HepG2 (cell line): ENCODE results near the gene HAGHL. TPM values are rescaled to one million over a fixed set of nuclear protein-coding genes. Genes with fewer than 3 reads are reported as not detected.

Experiments
- BHLHE40 ChIP-seq: IDR thresholded peaks from 2 replicates; pipeline ENCODE4 v1.6.1; 2011; ENCODE audit warnings: low read length, improper control_type of control experiment
- GABPB1 ChIP-seq: IDR thresholded peaks from 2 replicates; pipeline ENCODE4 v1.6.1; 2016; ENCODE audit warnings: mild to moderate bottlenecking, missing genetic modification reagents, moderate library complexity, missing compliant biosample characterization
- HDAC2 ChIP-seq: sonication (generic); formaldehyde crosslinking; IDR thresholded peaks from 2 replicates; pipeline ENCODE4 v1.4.0; 2020; ENCODE audit warnings: missing genetic modification reagents
- HMGXB4 ChIP-seq, 2 experiments: sonication (generic) in 1 of 2; formaldehyde crosslinking in 1 of 2; IDR thresholded peaks; 2 replicates each; pipeline versions ENCODE4 v1.4.0 to v1.6.1; 2018 to 2020; ENCODE audit warnings: missing genetic modification reagents in 2 of 2, borderline replicate concordance in 1 of 2, low read depth in 1 of 2, mild to moderate bottlenecking in 1 of 2, missing biosample characterization in 1 of 2
- NFIB ChIP-seq: sonication (generic); formaldehyde crosslinking; IDR thresholded peaks from 2 replicates; pipeline ENCODE4 v1.9.0; 2021; ENCODE audit warnings: missing genetic modification reagents, mild to moderate bottlenecking, borderline replicate concordance
- POLR2G ChIP-seq: fragments of 200-400 bp; formaldehyde crosslinking; IDR thresholded peaks from 2 replicates; pipeline ENCODE4 v1.6.1; 2018; ENCODE audit warnings: mild to moderate bottlenecking, low read depth, low read length, moderate library complexity
- PRDM10 ChIP-seq: sonication (generic); formaldehyde crosslinking; IDR thresholded peaks from 2 replicates; pipeline ENCODE4 v1.4.0; 2020; ENCODE audit warnings: low read depth, missing genetic modification reagents
- STAG1 ChIP-seq: sonication (generic); formaldehyde crosslinking; IDR thresholded peaks from 2 replicates; pipeline ENCODE4 v1.4.0; 2020; ENCODE audit warnings: missing genetic modification reagents
- THAP11 ChIP-seq: IDR thresholded peaks from 2 replicates; pipeline ENCODE4 v1.6.1; 2016; ENCODE audit warnings: missing biosample characterization, missing genetic modification reagents
- THAP7 ChIP-seq: sonication (generic); formaldehyde crosslinking; IDR thresholded peaks from 2 replicates; pipeline ENCODE4 v1.8.1; 2023; ENCODE audit warnings: mild to moderate bottlenecking, missing genetic modification reagents
- ZNF207 ChIP-seq: fragments of 450-650 bp; IDR thresholded peaks from 2 replicates; pipeline ENCODE4 v1.6.1; 2016; ENCODE audit warnings: antibody characterized with exemption, borderline replicate concordance
- ZNF296 ChIP-seq: sonication (generic); formaldehyde crosslinking; conservative IDR thresholded peaks from 2 replicates; pipeline ENCODE4 v1.5.0; 2020; ENCODE audit warnings: mild to moderate bottlenecking, missing genetic modification reagents
- ZNF546 ChIP-seq: sonication (generic); formaldehyde crosslinking; conservative IDR thresholded peaks from 2 replicates; pipeline ENCODE4 v1.8.1; 2023; ENCODE audit warnings: mild to moderate bottlenecking, missing genetic modification reagents
- ZNF703 ChIP-seq: sonication (generic); formaldehyde crosslinking; IDR thresholded peaks from 2 replicates; pipeline ENCODE4 v1.5.1; 2020; ENCODE audit warnings: missing genetic modification reagents, mild to moderate bottlenecking, moderate library complexity, borderline replicate concordance
- ZNF780A ChIP-seq: sonication (generic); formaldehyde crosslinking; IDR thresholded peaks from 2 replicates; pipeline ENCODE4 v1.8.0; 2022; ENCODE audit warnings: mild to moderate bottlenecking, missing genetic modification reagents, moderate library complexity
- polyA plus RNA-seq, 8 experiments: library from polyadenylated mRNA; depleted of rRNA in 3 of 8; stranded (reverse) in 7 of 8; unstranded in 1 of 8; fragments of >200 nt; fragmentation: Illumina TruSeq in 4 of 8; extraction: Trizol in 4 of 8; gene quantifications; 2 replicates each; pipeline versions ENCODE4 v1.2.1 to v1.2.3, GENCODE V29; 2011 to 2016; ENCODE audit warnings: low read depth in 4 of 8, missing spikeins in 1 of 8, mixed read lengths in 1 of 8; ENCODE audit not compliant: insufficient read depth in 1 of 8
- total RNA-seq, 5 experiments: library from RNA; depleted of rRNA; stranded (reverse); fragments of >200 nt; fragmentation: Illumina TruSeq; extraction: Trizol; gene quantifications; 2 replicates each; pipeline ENCODE4 v1.2.3, GENCODE V29; 2016; ENCODE audit warnings: low read depth in 1 of 5
- TF ChIP-seq, protein P1 (sequence below): sonication (generic); formaldehyde crosslinking; IDR thresholded peaks from 2 replicates; pipeline ENCODE4 v1.4.0; 2020; ENCODE audit warnings: missing genetic modification reagents
- TF ChIP-seq, protein P2 (sequence below): sonication (generic); formaldehyde crosslinking; IDR thresholded peaks from 2 replicates; pipeline ENCODE4 v1.9.0; 2021; ENCODE audit warnings: missing genetic modification reagents, borderline replicate concordance

The HAGHL gene
- total and polyA plus RNA-seq, 2 of the 13 experiments (the other 11 are each of a cell fraction or from before 2014, with no cell fraction given), result 3.4 to 8.4 TPM

- TF ChIP-seq NFIB (CRISPR knock-in tag), result no peak
- TF ChIP-seq ZNF207, result no peak
- no peak for TF ChIP-seq THAP7 (CRISPR knock-in tag)
- TF ChIP-seq THAP11 (CRISPR knock-in tag), result no peak
- TF ChIP-seq ZNF296 (CRISPR knock-in tag), result no peak
- no peak for TF ChIP-seq POLR2G
- TF ChIP-seq STAG1 (CRISPR knock-in tag), result no peak
- no peak for TF ChIP-seq PRDM10 (CRISPR knock-in tag)
- TF ChIP-seq ZNF703, result no peak
- TF ChIP-seq ZNF780A (CRISPR knock-in tag), result no peak
- TF ChIP-seq, protein P1, sequence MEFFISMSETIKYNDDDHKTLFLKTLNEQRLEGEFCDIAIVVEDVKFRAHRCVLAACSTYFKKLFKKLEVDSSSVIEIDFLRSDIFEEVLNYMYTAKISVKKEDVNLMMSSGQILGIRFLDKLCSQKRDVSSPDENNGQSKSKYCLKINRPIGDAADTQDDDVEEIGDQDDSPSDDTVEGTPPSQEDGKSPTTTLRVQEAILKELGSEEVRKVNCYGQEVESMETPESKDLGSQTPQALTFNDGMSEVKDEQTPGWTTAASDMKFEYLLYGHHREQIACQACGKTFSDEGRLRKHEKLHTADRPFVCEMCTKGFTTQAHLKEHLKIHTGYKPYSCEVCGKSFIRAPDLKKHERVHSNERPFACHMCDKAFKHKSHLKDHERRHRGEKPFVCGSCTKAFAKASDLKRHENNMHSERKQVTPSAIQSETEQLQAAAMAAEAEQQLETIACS (CRISPR knock-in tag), result no peak
- no peak for TF ChIP-seq HDAC2 (CRISPR knock-in tag)
- no peak for TF ChIP-seq BHLHE40
- TF ChIP-seq, protein P2, sequence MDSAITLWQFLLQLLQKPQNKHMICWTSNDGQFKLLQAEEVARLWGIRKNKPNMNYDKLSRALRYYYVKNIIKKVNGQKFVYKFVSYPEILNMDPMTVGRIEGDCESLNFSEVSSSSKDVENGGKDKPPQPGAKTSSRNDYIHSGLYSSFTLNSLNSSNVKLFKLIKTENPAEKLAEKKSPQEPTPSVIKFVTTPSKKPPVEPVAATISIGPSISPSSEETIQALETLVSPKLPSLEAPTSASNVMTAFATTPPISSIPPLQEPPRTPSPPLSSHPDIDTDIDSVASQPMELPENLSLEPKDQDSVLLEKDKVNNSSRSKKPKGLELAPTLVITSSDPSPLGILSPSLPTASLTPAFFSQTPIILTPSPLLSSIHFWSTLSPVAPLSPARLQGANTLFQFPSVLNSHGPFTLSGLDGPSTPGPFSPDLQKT, result no peak
- no peak; the same call in none of the 2 replicates for TF ChIP-seq ZNF546
- no peak; a peak in 1 of 4 replicates for TF ChIP-seq HMGXB4 (CRISPR knock-in tag; IDR thresholded peaks at IDR 0.05; ENCODE audit: borderline replicate concordance in 1 of 2, low read depth in 1 of 2)
- TF ChIP-seq GABPB1 (CRISPR knock-in tag), result peak; percentile 54; the same call in 1 of the 2 replicates
These were observed 12.1 kb upstream of the HAGHL start, which contains the start of gene METRN (continued) for GRCh38 chr16:714558-715476.
